Endothelial cell of umbilical vein (primary cell): ENCODE results near the gene CFAP73. TPM values are rescaled to one million over a fixed set of nuclear protein-coding genes. Genes with fewer than 3 reads are reported as not detected.
"Not testable (repeated sequence)": the region's sequence is repeated elsewhere in the genome, so short reads cannot be mapped to it uniquely, and the experiment has no call there.

Experiments
- BruUV-seq: library from RNA; stranded (reverse); fragments of 400-500 nt; replicated peaks from 2 replicates; lab custom pipeline; 2021; lab: Mats Ljungman, UMichigan
- CTCF ChIA-PET: fragments of 300-600, 350-600 bp; sonication (Branson Sonifier 250); formaldehyde crosslinking; loops from one replicate; lab custom pipeline; 2021; ENCODE audit warnings: antibody characterized with exemption, inconsistent platforms; lab: Charles Lee
- POLR2A ChIA-PET: fragments of 300-600, 350-600 bp; sonication (Branson Sonifier 250); formaldehyde crosslinking; loops from one replicate; lab custom pipeline; 2021; ENCODE audit warnings: antibody characterized with exemption, inconsistent platforms; lab: Charles Lee
- DNase-seq: peaks from one replicate; pipeline ENCODE4 v3.0.0-alpha.2; 2011; ENCODE audit warnings: low read depth, low spot score
- FAIRE-seq: peaks from 2 replicates; lab custom pipeline; 2011; peaks lifted over from hg19 to GRCh38; lab: Jason Lieb, UNC
- H2AFZ ChIP-seq: 2 replicates; pipeline ENCODE4 v1.6.0; 2012; ENCODE audit warnings: low read depth, low read length, control low read depth, inconsistent platforms
- H3K27ac ChIP-seq: 2 replicates; pipeline ENCODE4 v1.5.1; 2011; ENCODE audit warnings: low read depth, mild to moderate bottlenecking, control low read depth, low read length, moderate library complexity; ENCODE audit not compliant: insufficient read depth
- H3K27me3 ChIP-seq, 2 experiments: 2 replicates each; pipeline versions ENCODE4 v1.6.0 to v1.6.1; 2011; ENCODE audit warnings: low read length in 2 of 2, mixed read lengths in 1 of 2; ENCODE audit not compliant: control insufficient read depth in 2 of 2, insufficient read depth in 2 of 2
- H3K36me3 ChIP-seq, 2 experiments: 2 replicates in 1 of 2; 3 replicates in 1 of 2; pipeline ENCODE4 v1.5.1; 2011; ENCODE audit warnings: low read length in 2 of 2, mild to moderate bottlenecking in 1 of 2, moderate library complexity in 1 of 2; ENCODE audit not compliant: control insufficient read depth in 2 of 2, insufficient read depth in 2 of 2; ENCODE audit errors: extremely low read depth in 1 of 2
- H3K4me1 ChIP-seq: 3 replicates; pipeline ENCODE4 v1.5.1; 2011; ENCODE audit warnings: mild to moderate bottlenecking, low read length; ENCODE audit not compliant: control insufficient read depth, insufficient read depth; ENCODE audit errors: extremely low read depth
- H3K4me2 ChIP-seq: 2 replicates; pipeline ENCODE4 v1.6.1; 2011; ENCODE audit warnings: low read length, control low read depth, mixed read lengths; ENCODE audit not compliant: insufficient read depth
- H3K4me3 ChIP-seq, 3 experiments: fragments of 200-600 bp in 1 of 3; sonication (generic), shearing (Covaris generic) in 1 of 3; replicated peaks in 1 of 3; 2 replicates each; pipeline ENCODE4 v1.5.1; 2011 to 2016; ENCODE audit warnings: control low read depth in 3 of 3, low read length in 3 of 3, mild to moderate bottlenecking in 2 of 3, inconsistent platforms in 1 of 3, low read depth in 1 of 3, moderate library complexity in 1 of 3; ENCODE audit not compliant: insufficient read depth in 1 of 3
- H3K79me2 ChIP-seq: 2 replicates; pipeline ENCODE4 v1.6.0; 2012; ENCODE audit warnings: low read length, inconsistent platforms; ENCODE audit not compliant: control insufficient read depth, insufficient read depth
- H3K9ac ChIP-seq: replicated peaks from 2 replicates; pipeline ENCODE3; 2011; ENCODE audit warnings: low read length, control low read depth; ENCODE audit not compliant: insufficient read depth; ENCODE audit errors: extremely low read depth
- H3K9me1 ChIP-seq: replicated peaks from 3 replicates; pipeline ENCODE4 v1.6.0; 2011; ENCODE audit warnings: mild to moderate bottlenecking, low read length; ENCODE audit not compliant: control insufficient read depth, insufficient read depth; ENCODE audit errors: extremely low read depth
- H3K9me3 ChIP-seq: replicated peaks from 2 replicates; pipeline ENCODE4 v1.5.1; 2012; ENCODE audit warnings: low read length, inconsistent platforms; ENCODE audit not compliant: control insufficient read depth, insufficient read depth
- H4K20me1 ChIP-seq: replicated peaks from 2 replicates; pipeline ENCODE3; 2011; ENCODE audit warnings: mild to moderate bottlenecking, low read length; ENCODE audit not compliant: control insufficient read depth, insufficient read depth; ENCODE audit errors: extremely low read depth
- FOS ChIP-seq: IDR thresholded peaks from 2 replicates; pipeline ENCODE4 v1.6.1; 2011; ENCODE audit warnings: mild to moderate bottlenecking, low read length, moderate library complexity, borderline replicate concordance; ENCODE audit not compliant: insufficient read depth
- dilution Hi-C: fragments of 300-500 bp; cut with MboI; formaldehyde crosslinking; loops from one replicate; pipeline ENCODE4 v1.15.0; 2019; ENCODE audit warnings: low sequenced_read_pairs; ENCODE audit not compliant: extremely low pct_ligation_motif_present
- intact Hi-C: fragments of 100-400 bp; cut with micrococcal nuclease; formaldehyde crosslinking; loops from one replicate; pipeline ENCODE4 v1.10.0; 2022
- polyA plus RNA-seq, 4 experiments: library from polyadenylated mRNA; depleted of rRNA in 3 of 4; stranded (reverse) in 3 of 4; unstranded in 1 of 4; fragments of >200 nt; gene quantifications; 2 replicates each; pipeline versions ENCODE4 v1.2.1 to v1.2.3, GENCODE V29; 2011 to 2012; ENCODE audit warnings: missing spikeins in 1 of 4
- total RNA-seq: library from RNA; stranded (reverse); gene quantifications from 2 replicates; pipeline ENCODE4 v1.2.3, GENCODE V29; 2021

The CFAP73 gene
- total and polyA plus RNA-seq, 2 donors (not counting 3 experiments of a cell fraction or from before 2014, with no cell fraction given): not detected

- dilution Hi-C loops, H3K9me3 ChIP-seq, H3K27ac ChIP-seq, H3K36me3 ChIP-seq, BruUV-seq, H3K9me1 ChIP-seq, H3K4me1 ChIP-seq, DNase-seq, H3K79me2 ChIP-seq, H3K4me3 ChIP-seq, H4K20me1 ChIP-seq, H3K9ac ChIP-seq, H3K4me2 ChIP-seq, intact Hi-C loops, H2AFZ ChIP-seq, H3K27me3 ChIP-seq, POLR2A ChIA-PET, FAIRE-seq: not testable (repeated sequence)
- CTCF ChIA-PET: interaction anchor here (1.2 kb wide), 1 partner anchor 19 kb away, joined by 3 read pairs; no protein-coding TSS in a partner anchor
These were observed 31.8 kb upstream of the CFAP73 start for GRCh38 chr12:113117684-113118083.

DNA sequence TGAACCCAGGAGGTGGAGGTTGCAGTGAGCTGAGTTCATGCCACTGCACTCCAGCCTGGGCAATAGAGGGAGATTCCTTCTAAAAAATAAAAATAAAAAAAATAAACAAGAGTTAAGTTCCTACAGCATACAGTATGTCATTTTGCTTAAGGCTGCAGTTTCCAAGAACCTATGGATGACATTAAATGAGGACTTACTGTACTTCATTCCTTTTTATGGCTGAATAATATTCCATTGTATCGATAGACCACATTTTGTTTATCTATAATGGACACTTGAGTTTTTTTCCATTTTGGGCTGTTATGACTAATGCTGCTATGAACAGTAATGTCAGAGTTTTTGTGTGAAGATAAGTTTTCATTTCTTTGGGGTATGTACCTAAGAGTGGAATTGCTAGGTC lies 31.4 kb upstream of the CFAP73 start:
- TF ChIP-seq FOS: no peak
- H3K9me1 ChIP-seq: no peaks in the 10 kb centered on the region
- CTCF ChIA-PET: interaction anchor here (1.2 kb wide), 1 partner anchor 19 kb away, joined by 3 read pairs; no protein-coding TSS in a partner anchor
- no peaks in the 10 kb centered on the region for H3K79me2 ChIP-seq
- no peak overlapping the region for H3K4me3 ChIP-seq
- no peaks in the 10 kb centered on the region for H3K27me3 ChIP-seq
- DNase-seq (no peak), FAIRE-seq (no peak)
- no peaks in the 10 kb centered on the region for H3K36me3 ChIP-seq
- no peaks in the 10 kb centered on the region for H3K9me3 ChIP-seq
- no peaks in the 10 kb centered on the region for H4K20me1 ChIP-seq
- no peak overlapping the region for H3K27ac ChIP-seq
- intact Hi-C loops (no loop called here), dilution Hi-C loops (no loop called here)
- no peak overlapping the region for H3K9ac ChIP-seq
- H2AFZ ChIP-seq: no peak overlapping the region
- no peaks in the 10 kb centered on the region for H3K4me1 ChIP-seq
- POLR2A ChIA-PET: no interaction called here
- no peak overlapping the region for H3K4me2 ChIP-seq
- no TSS peak for BruUV-seq
